Superior temporal gyrus (tissue), 1 donor: ENCODE results near the gene ZNF367.

Source experiments
- DNase-seq: peaks from one replicate; pipeline ENCODE4 v3.0.0-alpha.2; 2016; ENCODE audit errors: extremely low spot score

ZNF367 gene

DNA sequence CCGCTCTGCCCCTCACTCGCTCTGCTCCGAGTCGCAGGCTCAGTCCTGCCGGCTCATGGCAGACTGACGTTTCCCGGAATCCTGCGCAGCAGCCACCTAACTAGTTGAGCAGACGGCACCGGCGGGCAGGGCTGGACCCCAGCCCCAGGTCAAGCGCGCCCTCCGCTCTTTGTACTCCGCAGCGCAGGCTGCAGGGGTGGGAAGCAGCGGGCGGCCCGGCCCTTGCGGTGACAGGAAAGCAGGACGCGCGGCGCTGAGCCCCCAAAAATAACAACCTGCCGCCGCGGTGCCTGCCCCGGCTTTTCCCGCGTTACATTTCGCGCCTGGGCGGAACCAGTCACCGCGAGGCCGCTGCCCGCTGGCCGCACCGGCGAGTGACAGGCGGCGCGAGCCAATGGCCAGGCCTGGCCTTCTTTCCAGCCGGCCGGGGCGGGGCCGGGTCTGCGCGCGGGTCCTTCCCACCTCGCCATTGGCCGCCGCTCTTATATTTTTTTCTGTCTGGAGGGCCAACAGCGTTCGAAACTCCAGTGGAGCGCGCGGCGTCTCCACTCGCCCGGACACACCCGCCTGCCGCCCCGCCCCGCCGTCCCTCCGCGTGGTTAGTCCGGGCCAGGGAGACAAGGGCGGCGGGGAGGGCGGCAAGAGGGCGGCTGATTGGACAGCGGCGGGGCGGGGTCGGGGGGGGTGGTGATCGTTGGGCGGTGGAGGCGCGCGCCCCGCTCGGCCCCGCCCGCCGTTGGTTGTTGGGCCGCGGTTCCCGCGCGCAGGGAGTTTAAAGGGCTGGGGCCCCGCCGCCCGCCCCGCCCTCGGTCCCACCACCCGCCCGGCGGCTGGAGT, at the start of gene ZNF367:
TSS of gene ZNF367 (minus strand) at position 288 of the 837 bp plus-strand sequence. CDS start 338 bp downstream, outside the sequence.
- peak; percentile 95 for DNase-seq

- DNase-seq, result no peak
These were observed 49.6 kb upstream of the ZNF367 start for GRCh38 chr9:96467784-96468183.

DNA sequence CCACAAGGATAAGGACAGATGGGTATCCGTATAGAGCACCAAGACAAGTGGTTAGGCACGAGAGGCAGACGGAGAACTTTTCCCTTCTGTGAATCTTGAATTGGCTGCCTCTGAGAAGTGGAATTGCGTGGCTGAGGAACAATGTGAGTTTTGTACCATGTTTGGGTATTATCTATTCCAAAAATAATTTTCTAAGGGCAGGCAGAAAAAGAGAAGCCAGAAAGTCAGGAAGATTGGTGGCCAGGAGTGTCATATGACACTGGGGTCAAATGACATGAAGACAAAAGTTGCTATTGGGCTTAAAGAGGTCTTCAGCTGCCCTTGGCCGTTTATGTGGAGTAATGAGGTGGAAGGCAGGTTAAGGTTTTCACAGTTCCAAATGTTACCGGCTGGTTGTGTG, 46.3 kb upstream of the ZNF367 start:
- no peak for DNase-seq

GRCh38 chr9:96462541-96462940, 44.4 kb upstream of the ZNF367 start:
- DNase-seq, result no peak

- DNase-seq, result no peak
These were observed 43.2 kb upstream of the ZNF367 start for GRCh38 chr9:96461336-96461735.

DNA sequence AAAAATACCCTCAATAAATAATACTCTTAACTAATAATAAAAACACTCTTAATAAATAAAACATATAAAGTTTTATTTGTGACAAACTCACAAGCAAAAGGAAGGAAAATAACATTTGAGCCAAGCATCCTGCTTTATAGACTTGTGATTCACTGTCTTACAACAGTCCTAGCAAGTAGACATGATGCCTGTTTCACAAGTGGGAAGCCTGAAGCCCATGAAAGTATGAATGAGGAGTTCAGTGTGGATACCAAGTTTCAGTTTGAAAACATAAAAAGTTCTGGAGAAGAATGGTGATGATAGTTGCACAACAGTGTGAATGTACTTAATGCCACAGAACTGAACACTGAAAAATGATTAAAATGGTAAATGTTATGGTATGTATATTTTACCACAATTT, 42.7 kb upstream of the ZNF367 start:
- no peak for DNase-seq

GRCh38 chr9:96460470-96460869, 42.3 kb upstream of the ZNF367 start:
- DNase-seq, result no peak

DNA sequence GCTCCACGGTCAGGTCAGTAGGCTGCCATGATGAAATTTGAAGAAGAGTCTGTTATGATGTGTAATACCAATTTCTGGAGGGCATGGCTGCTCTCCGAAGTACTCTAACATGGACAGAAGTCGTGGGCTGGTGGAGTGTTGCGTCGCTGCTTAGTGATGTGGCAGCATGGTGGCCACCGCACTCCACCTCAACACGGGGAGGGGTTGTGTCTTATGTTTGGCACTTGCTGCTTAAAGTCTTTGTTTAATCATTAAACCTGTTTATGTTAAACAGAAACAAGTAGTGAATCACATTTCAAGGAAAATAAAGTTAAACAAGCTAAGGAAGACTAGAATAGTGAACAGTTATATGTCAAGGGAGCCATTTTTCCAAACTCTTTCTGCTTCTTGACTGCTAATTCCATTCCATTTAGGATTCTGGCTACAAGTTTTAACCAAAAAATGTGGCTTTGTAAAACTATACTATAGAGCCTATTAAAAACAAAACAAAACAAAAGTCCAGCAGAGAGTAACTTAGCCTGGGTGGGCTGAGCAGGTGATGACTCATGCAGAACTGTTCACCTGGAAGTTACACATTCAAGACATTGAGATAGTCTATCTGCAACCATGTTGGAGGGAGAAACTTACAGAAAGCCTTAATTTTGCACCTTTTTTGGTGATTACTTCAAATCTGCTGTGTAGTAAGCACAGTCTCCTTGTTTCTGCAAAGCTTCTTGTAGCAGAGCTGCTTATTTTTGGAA, 41.3 kb upstream of the ZNF367 start:
- DNase-seq, result no peak

GRCh38 chr9:96458226-96458625, 40.1 kb upstream of the ZNF367 start:
- DNase-seq, result no peak

GRCh38 chr9:96457266-96457665, 39.1 kb upstream of the ZNF367 start:
- no peak for DNase-seq

- peak; percentile 89 for DNase-seq
These were observed 35.5 kb upstream of the ZNF367 start for GRCh38 chr9:96453625-96454024.

DNA sequence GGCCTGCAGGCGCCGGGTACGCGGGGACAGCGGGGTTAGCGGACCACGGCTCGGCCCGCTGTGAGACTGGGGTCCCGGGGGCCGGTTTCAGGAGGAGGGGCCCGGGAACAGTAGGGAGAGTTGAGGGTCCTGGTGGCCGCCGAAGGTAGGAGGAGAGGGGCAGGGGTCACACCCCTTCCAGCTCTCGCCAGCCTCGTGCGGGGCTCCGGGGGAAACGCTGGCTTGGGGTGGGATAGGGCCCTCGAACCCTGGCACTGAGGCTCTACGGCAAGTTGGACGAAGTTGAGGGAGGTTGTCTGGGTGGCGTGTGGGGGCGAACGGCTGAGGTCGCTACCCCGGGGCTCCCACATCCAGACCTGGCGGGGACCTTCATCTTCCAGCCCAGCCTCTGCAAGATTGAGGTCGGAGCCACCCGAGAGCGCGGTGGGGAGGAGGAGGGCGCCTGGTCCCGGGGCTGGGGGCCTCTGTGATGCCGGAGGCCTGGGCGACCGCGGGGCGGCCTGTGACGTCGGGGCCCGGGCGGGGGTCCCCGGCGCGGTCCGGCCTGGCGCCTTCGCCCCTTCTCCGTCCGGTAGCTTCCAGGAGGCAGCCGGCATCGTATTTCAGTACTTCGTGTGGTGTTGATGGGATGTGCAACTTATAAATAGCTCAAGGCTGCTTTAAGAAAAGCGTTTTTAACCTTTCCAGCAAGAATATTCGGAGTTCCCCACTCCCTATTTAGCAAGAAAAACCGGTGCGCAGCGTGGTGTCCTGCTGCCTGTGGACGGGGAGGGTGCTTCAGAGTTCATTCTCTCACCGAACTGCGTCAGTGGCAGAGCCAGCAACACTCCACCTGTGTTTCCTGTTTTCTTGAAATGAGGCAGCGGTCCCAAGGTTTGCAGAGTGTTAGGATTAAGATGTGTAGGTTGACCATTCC, 32.7 kb upstream of the ZNF367 start:
- peak; percentile 49 for DNase-seq

DNA sequence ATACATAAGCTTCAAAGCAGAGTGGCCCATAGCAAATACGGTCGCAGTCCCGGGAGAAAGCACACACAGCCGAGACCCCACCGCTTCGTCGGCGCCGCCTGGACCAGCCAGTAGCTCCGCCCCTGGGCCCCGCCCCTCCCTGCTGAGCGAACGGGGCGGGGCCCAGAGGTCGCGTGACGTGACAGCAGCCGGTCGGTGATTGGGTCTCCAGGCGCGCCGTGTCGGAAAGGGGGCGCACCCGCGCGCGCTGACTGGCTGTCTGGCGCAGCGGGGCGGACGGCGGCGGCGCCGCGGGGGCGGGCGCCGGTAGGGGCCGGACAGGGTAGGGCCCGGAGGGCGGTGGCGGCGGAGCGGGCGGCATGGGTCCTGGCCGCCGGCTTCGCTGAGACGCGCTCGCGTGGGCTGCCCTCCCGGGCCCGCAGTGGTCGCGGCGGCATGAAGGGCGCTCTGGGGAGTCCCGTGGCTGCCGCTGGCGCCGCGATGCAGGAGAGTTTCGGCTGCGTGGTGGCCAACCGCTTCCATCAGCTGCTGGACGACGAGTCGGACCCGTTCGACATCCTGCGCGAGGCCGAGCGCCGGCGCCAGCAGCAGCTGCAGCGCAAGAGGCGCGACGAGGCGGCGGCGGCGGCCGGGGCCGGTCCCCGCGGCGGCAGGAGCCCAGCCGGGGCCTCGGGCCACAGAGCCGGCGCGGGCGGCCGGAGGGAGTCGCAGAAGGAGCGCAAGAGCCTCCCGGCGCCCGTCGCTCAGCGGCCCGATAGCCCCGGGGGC, 31.9 kb upstream of the ZNF367 start, which contains the start of gene HABP4:
TSS of gene HABP4 (plus strand) at position 325 of the 768 bp plus-strand sequence. CDS start at position 436, 111 bp downstream.
- peak; percentile 97 for DNase-seq

GRCh38 chr9:96449523-96449844, 31.3 kb upstream of the ZNF367 start:
- no peak for DNase-seq

GRCh38 chr9:96448546-96449170, 30.5 kb upstream of the ZNF367 start:
- DNase-seq, result no peak

DNA sequence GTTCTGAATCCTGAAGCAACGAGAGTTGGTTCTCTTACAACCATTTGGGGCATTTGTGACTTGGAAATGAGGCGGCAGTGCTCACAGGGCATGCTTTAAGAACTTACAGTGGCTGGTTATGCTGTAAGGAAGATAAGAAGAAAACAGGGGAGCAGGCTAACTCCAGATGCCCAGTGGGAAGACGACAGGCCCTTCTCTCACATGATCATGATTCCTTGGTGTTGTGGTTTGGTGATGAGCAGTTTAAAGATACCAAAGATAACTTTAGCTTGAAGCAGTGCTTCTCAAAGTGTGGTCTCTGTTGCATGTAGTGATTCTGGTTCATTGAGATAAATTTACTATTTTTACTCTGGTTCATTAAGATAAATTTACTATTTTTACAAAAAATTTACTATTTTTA, 29.2 kb upstream of the ZNF367 start:
- no peak for DNase-seq

GRCh38 chr9:96442491-96442890, 24.3 kb upstream of the ZNF367 start:
- no peak for DNase-seq

DNA sequence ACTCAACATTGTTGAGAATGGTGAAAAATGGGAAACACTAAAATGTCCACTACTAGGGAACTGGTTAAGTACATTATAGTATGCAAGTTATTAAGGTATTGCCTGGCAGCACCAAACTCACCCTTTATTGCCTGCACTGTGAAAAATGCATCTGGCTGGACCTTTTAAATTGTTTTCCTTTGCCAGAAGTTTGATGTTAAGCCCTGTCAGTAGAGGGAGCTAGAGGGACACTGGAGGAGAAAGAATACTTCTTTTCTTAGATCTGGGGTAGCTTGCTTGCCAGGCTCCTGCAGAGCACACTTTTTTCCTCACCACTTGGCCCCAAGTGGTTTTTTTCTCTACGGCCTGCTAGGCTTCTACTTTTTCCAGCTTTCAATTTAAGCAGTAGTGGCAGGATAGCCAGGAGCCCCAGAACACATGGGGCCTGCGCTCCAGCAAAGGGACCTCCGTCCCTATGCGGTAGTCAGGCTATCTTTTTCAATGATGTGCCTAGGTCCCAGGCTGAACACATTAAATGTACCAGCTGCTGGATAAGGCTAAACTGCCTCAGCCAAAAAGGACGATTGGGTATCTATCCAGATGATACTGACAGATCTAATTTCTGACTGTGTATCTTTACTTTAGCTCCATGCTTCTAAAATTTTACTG, 23.8 kb upstream of the ZNF367 start:
- DNase-seq, result no peak

DNA sequence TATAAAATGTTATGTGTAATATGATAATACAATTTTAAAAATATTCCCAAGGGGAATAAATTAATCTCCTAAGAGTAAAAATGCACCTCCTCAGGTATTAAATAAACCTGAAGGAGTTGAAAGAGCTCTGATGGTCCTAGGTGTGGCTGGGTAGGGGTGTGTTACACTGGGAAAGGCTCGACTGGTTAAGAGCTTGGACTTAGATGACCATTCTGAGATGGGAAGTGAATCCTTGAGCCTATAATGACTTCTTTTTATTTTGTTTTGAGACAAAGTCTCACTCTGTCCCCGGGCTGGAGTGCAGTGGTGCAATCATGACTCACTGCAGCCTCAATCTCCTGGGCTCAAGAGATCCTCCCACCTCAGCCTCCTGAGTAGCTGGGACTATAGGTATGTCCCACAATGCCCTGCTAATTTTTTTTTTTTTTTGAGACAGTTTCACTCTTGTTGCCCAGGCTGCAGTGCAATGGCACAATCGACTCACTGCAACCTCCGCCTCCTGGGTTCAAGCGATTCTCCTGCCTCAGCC, 22.6 kb upstream of the ZNF367 start:
- no peak for DNase-seq

GRCh38 chr9:96437454-96437853, 19.3 kb upstream of the ZNF367 start:
- no peak for DNase-seq
